NCI-H1694 (cell line): ENCODE results near the gene GFPT2.

Experiments
- DNase-seq: peaks from one replicate; lab custom pipeline; 2025; lab: John Stamatoyannopoulos, UW

Gene GFPT2

GRCh38 chr5:180283026-180283615 is 70.0 kb downstream of the GFPT2 start:
- DNase-seq, result no peak

- no peak for DNase-seq
Observed at GRCh38 chr5:180282281-180282680, 70.9 kb downstream of the GFPT2 start.

- DNase-seq, result no peak
Observed at GRCh38 chr5:180281706-180282105, 71.4 kb downstream of the GFPT2 start.

GRCh38 chr5:180274695-180275094 is 78.4 kb downstream of the GFPT2 start:
- DNase-seq, result no peak

GRCh38 chr5:180271221-180271620 is 81.9 kb downstream of the GFPT2 start:
- DNase-seq, result no peak

- no peak for DNase-seq
Observed at GRCh38 chr5:180259260-180259611, 93.9 kb downstream of the GFPT2 start.

GRCh38 chr5:180253036-180253824 is 99.9 kb downstream of the GFPT2 start:
- DNase-seq, result no peak

- DNase-seq, result no peak
Observed at GRCh38 chr5:180251887-180252286, 101.2 kb downstream of the GFPT2 start.

- DNase-seq, result no peak
Observed at GRCh38 chr5:180251141-180251540, 102.0 kb downstream of the GFPT2 start.
